GM21447 (cell line): ENCODE data around the gene PSTPIP1.

Experiments
- ATAC-seq: cut with Tn5 transposase; IDR thresholded peaks from one replicate; pipeline ENCODE4 v1.9.1; 2021; ENCODE audit not compliant: unreplicated experiment

PSTPIP1 gene

GRCh38 chr15:77017761-77018720 is 23.1 kb downstream of the PSTPIP1 start:
- ATAC-seq, result no peak

- no peak for ATAC-seq
Observed at GRCh38 chr15:77018796-77019505, 24.0 kb downstream of the PSTPIP1 start.

- ATAC-seq, result no peak
Observed at GRCh38 chr15:77019521-77020331, 24.8 kb downstream of the PSTPIP1 start.

- ATAC-seq, result no peak
Observed at GRCh38 chr15:77020348-77021087, 25.6 kb downstream of the PSTPIP1 start.

GRCh38 chr15:77021088-77021481 is 26.2 kb downstream of the PSTPIP1 start:
- ATAC-seq, result no peak

GRCh38 chr15:77021803-77022381 is 27.0 kb downstream of the PSTPIP1 start:
- no peak for ATAC-seq

- no peak for ATAC-seq
Observed at GRCh38 chr15:77022646-77023575, 28.0 kb downstream of the PSTPIP1 start.

GRCh38 chr15:77023576-77024272 is 28.8 kb downstream of the PSTPIP1 start:
- no peak for ATAC-seq

- no peak for ATAC-seq
Observed at GRCh38 chr15:77024273-77025082, 29.6 kb downstream of the PSTPIP1 start.

GRCh38 chr15:77025083-77025901 is 30.4 kb downstream of the PSTPIP1 start:
- ATAC-seq, result no peak

- ATAC-seq, result no peak
Observed at GRCh38 chr15:77025941-77026411, 31.1 kb downstream of the PSTPIP1 start.

- no peak for ATAC-seq
Observed at GRCh38 chr15:77026501-77027110, 31.7 kb downstream of the PSTPIP1 start.

GRCh38 chr15:77027111-77027696 is 32.3 kb downstream of the PSTPIP1 start:
- ATAC-seq, result no peak

- no peak for ATAC-seq
Observed at GRCh38 chr15:77027697-77028450, 32.9 kb downstream of the PSTPIP1 start.
